ENCODE results near the gene CELSR3. TPM values are rescaled to one million over a fixed set of nuclear protein-coding genes. Genes with fewer than 3 reads are reported as not detected.

CELSR3 gene
- total and polyA plus RNA-seq, 4 donors, result 0.16 to 0.37 (median 0.26) TPM

DNA sequence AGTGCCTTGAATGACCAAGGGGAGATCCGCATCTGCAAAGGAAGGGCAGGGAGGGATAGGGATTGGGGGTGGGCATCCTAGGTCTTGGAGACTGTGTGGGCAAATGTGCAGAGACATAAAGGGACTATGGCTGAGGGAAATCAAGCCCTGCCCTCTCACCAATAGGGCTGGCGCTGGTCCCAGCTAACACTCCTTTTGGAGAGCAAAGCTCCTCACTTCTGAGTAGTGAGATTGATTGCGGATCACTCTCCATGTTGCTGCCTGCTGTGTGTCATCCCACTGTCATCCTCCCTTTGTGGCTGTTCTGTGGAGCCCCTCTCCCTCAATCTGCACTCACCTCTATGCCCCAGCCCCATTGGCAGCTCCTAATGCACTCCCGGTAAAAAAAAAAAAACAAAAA, 2.2 kb upstream of the CELSR3 start:
- 96% methylated on average over 4 of the region's 4 CpGs for WGBS
- no peak overlapping the region for H3K9ac ChIP-seq (ENCODE audit: low read depth in 1 of 2, low read length in 2 of 2)
- no peak for TF ChIP-seq EGR1 (IDR thresholded peaks at IDR 0.05; ENCODE audit: low read depth in 2 of 2)
- TF ChIP-seq, protein P1, sequence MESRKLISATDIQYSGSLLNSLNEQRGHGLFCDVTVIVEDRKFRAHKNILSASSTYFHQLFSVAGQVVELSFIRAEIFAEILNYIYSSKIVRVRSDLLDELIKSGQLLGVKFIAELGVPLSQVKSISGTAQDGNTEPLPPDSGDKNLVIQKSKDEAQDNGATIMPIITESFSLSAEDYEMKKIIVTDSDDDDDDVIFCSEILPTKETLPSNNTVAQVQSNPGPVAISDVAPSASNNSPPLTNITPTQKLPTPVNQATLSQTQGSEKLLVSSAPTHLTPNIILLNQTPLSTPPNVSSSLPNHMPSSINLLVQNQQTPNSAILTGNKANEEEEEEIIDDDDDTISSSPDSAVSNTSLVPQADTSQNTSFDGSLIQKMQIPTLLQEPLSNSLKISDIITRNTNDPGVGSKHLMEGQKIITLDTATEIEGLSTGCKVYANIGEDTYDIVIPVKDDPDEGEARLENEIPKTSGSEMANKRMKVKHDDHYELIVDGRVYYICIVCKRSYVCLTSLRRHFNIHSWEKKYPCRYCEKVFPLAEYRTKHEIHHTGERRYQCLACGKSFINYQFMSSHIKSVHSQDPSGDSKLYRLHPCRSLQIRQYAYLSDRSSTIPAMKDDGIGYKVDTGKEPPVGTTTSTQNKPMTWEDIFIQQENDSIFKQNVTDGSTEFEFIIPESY (IDR thresholded peaks at IDR 0.05), result no peak
- TF ChIP-seq HNF4A (conservative IDR thresholded peaks at IDR 0.05), result no peak
- TF ChIP-seq, protein P2, sequence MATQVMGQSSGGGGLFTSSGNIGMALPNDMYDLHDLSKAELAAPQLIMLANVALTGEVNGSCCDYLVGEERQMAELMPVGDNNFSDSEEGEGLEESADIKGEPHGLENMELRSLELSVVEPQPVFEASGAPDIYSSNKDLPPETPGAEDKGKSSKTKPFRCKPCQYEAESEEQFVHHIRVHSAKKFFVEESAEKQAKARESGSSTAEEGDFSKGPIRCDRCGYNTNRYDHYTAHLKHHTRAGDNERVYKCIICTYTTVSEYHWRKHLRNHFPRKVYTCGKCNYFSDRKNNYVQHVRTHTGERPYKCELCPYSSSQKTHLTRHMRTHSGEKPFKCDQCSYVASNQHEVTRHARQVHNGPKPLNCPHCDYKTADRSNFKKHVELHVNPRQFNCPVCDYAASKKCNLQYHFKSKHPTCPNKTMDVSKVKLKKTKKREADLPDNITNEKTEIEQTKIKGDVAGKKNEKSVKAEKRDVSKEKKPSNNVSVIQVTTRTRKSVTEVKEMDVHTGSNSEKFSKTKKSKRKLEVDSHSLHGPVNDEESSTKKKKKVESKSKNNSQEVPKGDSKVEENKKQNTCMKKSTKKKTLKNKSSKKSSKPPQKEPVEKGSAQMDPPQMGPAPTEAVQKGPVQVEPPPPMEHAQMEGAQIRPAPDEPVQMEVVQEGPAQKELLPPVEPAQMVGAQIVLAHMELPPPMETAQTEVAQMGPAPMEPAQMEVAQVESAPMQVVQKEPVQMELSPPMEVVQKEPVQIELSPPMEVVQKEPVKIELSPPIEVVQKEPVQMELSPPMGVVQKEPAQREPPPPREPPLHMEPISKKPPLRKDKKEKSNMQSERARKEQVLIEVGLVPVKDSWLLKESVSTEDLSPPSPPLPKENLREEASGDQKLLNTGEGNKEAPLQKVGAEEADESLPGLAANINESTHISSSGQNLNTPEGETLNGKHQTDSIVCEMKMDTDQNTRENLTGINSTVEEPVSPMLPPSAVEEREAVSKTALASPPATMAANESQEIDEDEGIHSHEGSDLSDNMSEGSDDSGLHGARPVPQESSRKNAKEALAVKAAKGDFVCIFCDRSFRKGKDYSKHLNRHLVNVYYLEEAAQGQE (IDR thresholded peaks at IDR 0.05), result no peak
- TF ChIP-seq NR2F2 (IDR thresholded peaks at IDR 0.05), result no peak
- no peak for TF ChIP-seq FOXA1 (IDR thresholded peaks at IDR 0.05)
- TF ChIP-seq RXRA (IDR thresholded peaks at IDR 0.05), result no peak
- no peak for TF ChIP-seq TAF1 (conservative IDR thresholded peaks at IDR 0.05)
- no peak for TF ChIP-seq HNF4G (IDR thresholded peaks at IDR 0.05)
- H3K36me3 ChIP-seq (ENCODE audit: control insufficient read depth in 4 of 4, insufficient read depth in 3 of 4, low read depth in 1 of 4, low read length in 3 of 4), result no peaks in the 10 kb centered on the region
- no peak for DNase-seq (ENCODE audit: low spot score)
- H3K4me1 ChIP-seq (ENCODE audit: control insufficient read depth in 4 of 4, insufficient read depth in 4 of 4, low read length in 3 of 4), result peaks cover 0 to 15% (median 14%) of the 10 kb centered on the region in 4 donors
- peaks cover 0 to 6% (median 0%) of the 10 kb centered on the region in 4 donors for H3K9me3 ChIP-seq (ENCODE audit: control insufficient read depth in 4 of 4, low read length in 3 of 4)
- H3K27me3 ChIP-seq (ENCODE audit: control insufficient read depth in 4 of 4, insufficient read depth in 4 of 4, low read length in 3 of 4), result peaks cover 0 to 5% (median 0%) of the 10 kb centered on the region in 4 donors
- no peak overlapping the region for H3K4me3 ChIP-seq (ENCODE audit: low read depth in 1 of 3, low read length in 3 of 3)
- H3K27ac ChIP-seq (ENCODE audit: low read depth in 1 of 2, low read length in 2 of 2), result no peak overlapping the region

DNA sequence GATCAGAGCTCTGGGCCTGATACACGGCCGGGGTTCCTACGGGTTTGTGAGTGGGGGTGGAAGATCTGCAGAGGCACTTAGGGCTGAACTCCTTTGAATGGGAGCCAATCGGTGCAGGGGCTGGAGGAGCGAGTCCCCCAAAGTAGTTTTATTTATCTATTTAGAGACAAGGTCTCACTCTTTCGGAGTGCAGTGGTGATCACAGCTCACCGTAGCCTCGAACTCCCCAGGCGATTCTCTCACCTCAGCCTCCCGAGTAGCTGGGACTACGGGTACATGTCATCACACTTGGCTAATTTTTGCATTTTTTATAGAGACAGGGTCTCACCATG, 1.6 kb upstream of the CELSR3 start:
- H3K27me3 ChIP-seq (ENCODE audit: control insufficient read depth in 4 of 4, insufficient read depth in 4 of 4, low read length in 3 of 4), result peaks cover 0 to 5% (median 0%) of the 10 kb centered on the region in 4 donors
- DNase-seq (ENCODE audit: low spot score), result no peak
- H3K36me3 ChIP-seq (ENCODE audit: control insufficient read depth in 4 of 4, insufficient read depth in 3 of 4, low read depth in 1 of 4, low read length in 3 of 4), result no peaks in the 10 kb centered on the region
- H3K4me1 ChIP-seq (ENCODE audit: control insufficient read depth in 4 of 4, insufficient read depth in 4 of 4, low read length in 3 of 4), result peaks cover 0 to 15% (median 14%) of the 10 kb centered on the region in 4 donors
- 69% methylated on average over 11 of the region's 11 CpGs for WGBS
- no peak overlapping the region for H3K9ac ChIP-seq (ENCODE audit: low read depth in 1 of 2, low read length in 2 of 2)
- no peak overlapping the region for H3K27ac ChIP-seq (ENCODE audit: low read depth in 1 of 2, low read length in 2 of 2)
- TF ChIP-seq FOXA2 (IDR thresholded peaks at IDR 0.05) (no peak), NR2F2 (IDR thresholded peaks at IDR 0.05) (no peak), YY1 (IDR thresholded peaks at IDR 0.05) (no peak), FOXA1 (IDR thresholded peaks at IDR 0.05) (no peak), TAF1 (conservative IDR thresholded peaks at IDR 0.05) (no peak), GABPA (IDR thresholded peaks at IDR 0.05 in 1 of 2, conservative IDR thresholded peaks at IDR 0.05 in 1 of 2) (no peak), EGR1 (IDR thresholded peaks at IDR 0.05; ENCODE audit: low read depth in 2 of 2) (no peak), RAD21 (IDR thresholded peaks at IDR 0.05) (no peak), RXRA (IDR thresholded peaks at IDR 0.05) (no peak), HNF4G (IDR thresholded peaks at IDR 0.05) (no peak), SP1 (IDR thresholded peaks at IDR 0.05) (no peak), HNF4A (conservative IDR thresholded peaks at IDR 0.05) (no peak), JUND (IDR thresholded peaks at IDR 0.05) (no peak)
- TF ChIP-seq, protein P3, sequence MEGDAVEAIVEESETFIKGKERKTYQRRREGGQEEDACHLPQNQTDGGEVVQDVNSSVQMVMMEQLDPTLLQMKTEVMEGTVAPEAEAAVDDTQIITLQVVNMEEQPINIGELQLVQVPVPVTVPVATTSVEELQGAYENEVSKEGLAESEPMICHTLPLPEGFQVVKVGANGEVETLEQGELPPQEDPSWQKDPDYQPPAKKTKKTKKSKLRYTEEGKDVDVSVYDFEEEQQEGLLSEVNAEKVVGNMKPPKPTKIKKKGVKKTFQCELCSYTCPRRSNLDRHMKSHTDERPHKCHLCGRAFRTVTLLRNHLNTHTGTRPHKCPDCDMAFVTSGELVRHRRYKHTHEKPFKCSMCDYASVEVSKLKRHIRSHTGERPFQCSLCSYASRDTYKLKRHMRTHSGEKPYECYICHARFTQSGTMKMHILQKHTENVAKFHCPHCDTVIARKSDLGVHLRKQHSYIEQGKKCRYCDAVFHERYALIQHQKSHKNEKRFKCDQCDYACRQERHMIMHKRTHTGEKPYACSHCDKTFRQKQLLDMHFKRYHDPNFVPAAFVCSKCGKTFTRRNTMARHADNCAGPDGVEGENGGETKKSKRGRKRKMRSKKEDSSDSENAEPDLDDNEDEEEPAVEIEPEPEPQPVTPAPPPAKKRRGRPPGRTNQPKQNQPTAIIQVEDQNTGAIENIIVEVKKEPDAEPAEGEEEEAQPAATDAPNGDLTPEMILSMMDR (IDR thresholded peaks at IDR 0.05; ENCODE audit: low read depth, low read length, missing input control), result no peak
- TF ChIP-seq, protein P2 (IDR thresholded peaks at IDR 0.05), result no peak
- TF ChIP-seq, protein P4, sequence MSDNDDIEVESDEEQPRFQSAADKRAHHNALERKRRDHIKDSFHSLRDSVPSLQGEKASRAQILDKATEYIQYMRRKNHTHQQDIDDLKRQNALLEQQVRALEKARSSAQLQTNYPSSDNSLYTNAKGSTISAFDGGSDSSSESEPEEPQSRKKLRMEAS (IDR thresholded peaks at IDR 0.05), result no peak
- TF ChIP-seq, protein P5, sequence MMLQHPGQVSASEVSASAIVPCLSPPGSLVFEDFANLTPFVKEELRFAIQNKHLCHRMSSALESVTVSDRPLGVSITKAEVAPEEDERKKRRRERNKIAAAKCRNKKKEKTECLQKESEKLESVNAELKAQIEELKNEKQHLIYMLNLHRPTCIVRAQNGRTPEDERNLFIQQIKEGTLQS (IDR thresholded peaks at IDR 0.05), result no peak
- TF ChIP-seq, protein P1 (IDR thresholded peaks at IDR 0.05), result no peak
- peaks cover 0 to 6% (median 0%) of the 10 kb centered on the region in 4 donors for H3K9me3 ChIP-seq (ENCODE audit: control insufficient read depth in 4 of 4, low read length in 3 of 4)
- no peak overlapping the region for H3K4me3 ChIP-seq (ENCODE audit: low read depth in 1 of 3, low read length in 3 of 3)
